A673 (cell line): Measurements from ENCODE around the gene LCT. TPM values are rescaled to one million over a fixed set of nuclear protein-coding genes. Genes with fewer than 3 reads are reported as not detected.

ENCODE experiments used
- BruUV-seq: library from RNA; stranded (reverse); fragments of 400-500 nt; replicated peaks from 2 replicates; lab custom pipeline; 2021; lab: Mats Ljungman, UMichigan
- CTCF ChIA-PET: fragments of 300-600 bp; sonication (Branson Sonifier 250); formaldehyde crosslinking; loops from one replicate; lab custom pipeline; 2022; ENCODE audit warnings: antibody characterized with exemption; lab: Charles Lee
- POLR2A ChIA-PET: fragments of 300-600 bp; sonication (Branson Sonifier 250); formaldehyde crosslinking; loops from one replicate; lab custom pipeline; 2022; ENCODE audit warnings: antibody characterized with exemption; ENCODE audit not compliant: low non-redundant PET; lab: Charles Lee
- DNase-seq: peaks from one replicate; pipeline ENCODE4 v3.0.0-alpha.2; 2015; ENCODE audit warnings: low spot score
- H3K27ac ChIP-seq: fragments of 200-600 bp; sonication (generic); 2 replicates; pipeline ENCODE4 v1.5.1; 2016; ENCODE audit warnings: mixed run types, low read depth, mild to moderate bottlenecking, mixed read lengths, antibody characterized with exemption, low read length; ENCODE audit not compliant: poor library complexity, severe bottlenecking
- H3K27me3 ChIP-seq: fragments of 200-600 bp; sonication (generic); replicated peaks from 2 replicates; pipeline ENCODE4 v1.6.1; 2017; ENCODE audit warnings: mixed run types, low read depth, mild to moderate bottlenecking, mixed read lengths, antibody characterized with exemption, low read length; ENCODE audit not compliant: insufficient read depth, poor library complexity
- H3K36me3 ChIP-seq: fragments of 200-600 bp; sonication (generic); 2 replicates; pipeline ENCODE4 v1.6.1; 2016; ENCODE audit warnings: mixed run types, mild to moderate bottlenecking, mixed read lengths, antibody characterized with exemption, low read length; ENCODE audit not compliant: insufficient read depth, poor library complexity, severe bottlenecking
- H3K4me1 ChIP-seq: fragments of 200-600 bp; sonication (generic); 2 replicates; pipeline ENCODE4 v1.6.1; 2017; ENCODE audit warnings: mixed run types, mild to moderate bottlenecking, mixed read lengths, antibody characterized with exemption, low read length; ENCODE audit not compliant: insufficient read depth, poor library complexity, severe bottlenecking
- H3K4me3 ChIP-seq: fragments of 200-600 bp; sonication (generic); 2 replicates; pipeline ENCODE4 v1.5.1; 2016; ENCODE audit warnings: low read depth, mixed run types, mild to moderate bottlenecking, mixed read lengths, low read length; ENCODE audit not compliant: poor library complexity, severe bottlenecking
- H3K9me3 ChIP-seq: fragments of 200-600 bp; sonication (generic); 2 replicates; pipeline ENCODE4 v1.6.1; 2016; ENCODE audit warnings: mixed run types, low read depth, mild to moderate bottlenecking, mixed read lengths, antibody characterized with exemption, low read length; ENCODE audit not compliant: poor library complexity, severe bottlenecking
- CTCF ChIP-seq: fragments of 300-800, 200-600 bp; sonication (generic); conservative IDR thresholded peaks from 2 replicates; pipeline ENCODE4 v1.5.1; 2017; ENCODE audit warnings: low read depth, mild to moderate bottlenecking, antibody characterized with exemption, low read length, moderate library complexity, mixed read lengths
- EZH2 ChIP-seq: fragments of 200-600 bp; sonication (generic); IDR thresholded peaks from 2 replicates; pipeline ENCODE4 v1.6.1; 2017; ENCODE audit warnings: borderline replicate concordance, low read depth, mild to moderate bottlenecking, mixed read lengths, antibody characterized with exemption, low read length; ENCODE audit not compliant: poor library complexity, severe bottlenecking
- intact Hi-C: fragments of 100-400 bp; cut with micrococcal nuclease; formaldehyde crosslinking; loops from one replicate; pipeline ENCODE4 v1.10.0; 2022; ENCODE audit not compliant: unreplicated experiment
- total RNA-seq: library from RNA; stranded (reverse); gene quantifications from 2 replicates; pipeline ENCODE4 v1.2.3, GENCODE V29; 2021

LCT gene
- total RNA-seq, 1 experiment from 2014 or later, result 0.39 TPM

- DNase-seq, result no peak
- intact Hi-C loops, result no loop called here
- H3K27ac ChIP-seq, result no peak overlapping the region
- H3K27me3 ChIP-seq, result no peaks in the 10 kb centered on the region
- H3K9me3 ChIP-seq, result no peaks in the 10 kb centered on the region
- ChIA-PET CTCF (no interaction called here), POLR2A (no interaction called here)
- TF ChIP-seq EZH2 (no peak), CTCF (no peak)
- H3K36me3 ChIP-seq, result peaks cover 80% of the 10 kb centered on the region
- no TSS peak for BruUV-seq
- H3K4me1 ChIP-seq, result peaks cover 18% of the 10 kb centered on the region
- no peak overlapping the region for H3K4me3 ChIP-seq
Observed at GRCh38 chr2:135870571-135870970, 33.6 kb upstream of the LCT start.

GRCh38 chr2:135863233-135863632, 26.2 kb upstream of the LCT start:
- H3K36me3 ChIP-seq, result peaks cover 93% of the 10 kb centered on the region
- CTCF ChIA-PET, result no interaction called here
- no peak for DNase-seq
- no peaks in the 10 kb centered on the region for H3K27me3 ChIP-seq
- POLR2A ChIA-PET, result no interaction called here
- BruUV-seq, result no TSS peak
- intact Hi-C loops, result no loop called here
- H3K27ac ChIP-seq, result no peak overlapping the region
- H3K4me1 ChIP-seq, result no peaks in the 10 kb centered on the region
- TF ChIP-seq EZH2 (no peak), CTCF (no peak)
- H3K9me3 ChIP-seq, result no peaks in the 10 kb centered on the region
- no peak overlapping the region for H3K4me3 ChIP-seq

DNA sequence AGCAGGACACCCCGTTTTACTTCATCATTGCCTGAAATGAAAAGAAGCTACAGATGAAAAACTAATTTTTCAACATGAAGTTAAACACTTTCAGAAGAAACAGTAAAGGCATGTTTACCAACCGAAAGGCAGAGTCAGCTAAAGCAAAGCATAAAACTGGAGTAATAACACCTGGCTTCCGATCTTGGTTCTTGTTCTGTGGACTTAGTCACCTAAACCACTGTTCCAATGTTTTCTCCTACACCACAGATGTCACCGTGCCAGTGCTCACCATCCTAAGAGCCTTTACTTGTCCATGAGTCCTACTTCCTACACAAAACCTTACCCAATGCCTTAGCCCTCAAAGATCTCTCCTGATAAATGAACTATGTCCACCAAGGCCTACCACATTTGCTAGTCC, 25.7 kb upstream of the LCT start:
- ChIA-PET CTCF (no interaction called here), POLR2A (no interaction called here)
- peaks cover 91% of the 10 kb centered on the region for H3K36me3 ChIP-seq
- intact Hi-C loops, result no loop called here
- DNase-seq, result no peak
- H3K4me1 ChIP-seq, result no peaks in the 10 kb centered on the region
- no TSS peak for BruUV-seq
- H3K9me3 ChIP-seq, result no peaks in the 10 kb centered on the region
- no peaks in the 10 kb centered on the region for H3K27me3 ChIP-seq
- H3K4me3 ChIP-seq, result no peak overlapping the region
- no peak overlapping the region for H3K27ac ChIP-seq
- no peak for TF ChIP-seq CTCF
- no peak for TF ChIP-seq EZH2
